Measurements from ENCODE around the gene ELSPBP1.

- TF ChIP-seq POLR2A (IDR thresholded peaks at IDR 0.05; ENCODE audit: low read length): no peak
- no peak for TF ChIP-seq GATA1 (IDR thresholded peaks at IDR 0.05; ENCODE audit: low read depth, low read length)
Measured at GRCh38 chr19:48033604-48034003, 39.2 kb downstream of the ELSPBP1 start.
